SK-N-DZ (cell line): ENCODE results near the gene TMEM109.

ENCODE experiments used
- DNase-seq: peaks from one replicate; pipeline ENCODE4 v3.0.0-alpha.2; 2015; ENCODE audit warnings: low spot score

TMEM109 gene

GRCh38 chr11:60924906-60925853, 11.2 kb downstream of the TMEM109 start:
- DNase-seq: no peak

- no peak for DNase-seq
Measured at GRCh38 chr11:60925868-60926267, 11.9 kb downstream of the TMEM109 start.

- no peak for DNase-seq
Measured at GRCh38 chr11:60926500-60926899, 12.5 kb downstream of the TMEM109 start.

- DNase-seq: no peak
Measured at GRCh38 chr11:60927061-60927592, 13.2 kb downstream of the TMEM109 start.

GRCh38 chr11:60927600-60927999, 13.6 kb downstream of the TMEM109 start:
- no peak for DNase-seq

GRCh38 chr11:60928563-60929001, 14.6 kb downstream of the TMEM109 start:
- DNase-seq: no peak

GRCh38 chr11:60929764-60930163, 15.8 kb downstream of the TMEM109 start:
- DNase-seq: no peak

- DNase-seq: no peak
Measured at GRCh38 chr11:60930394-60930793, 16.4 kb downstream of the TMEM109 start.

- no peak for DNase-seq
Measured at GRCh38 chr11:60931917-60932316, 18.0 kb downstream of the TMEM109 start.

- no peak for DNase-seq
Measured at GRCh38 chr11:60932605-60933356, 18.8 kb downstream of the TMEM109 start.

- no peak for DNase-seq
Measured at GRCh38 chr11:60933416-60934123, 19.6 kb downstream of the TMEM109 start.

GRCh38 chr11:60934124-60934789, 20.3 kb downstream of the TMEM109 start:
- DNase-seq: no peak

- no peak for DNase-seq
Measured at GRCh38 chr11:60934790-60935605, 21.0 kb downstream of the TMEM109 start.

GRCh38 chr11:60935676-60936442, 21.9 kb downstream of the TMEM109 start:
- DNase-seq: no peak

- no peak for DNase-seq
Measured at GRCh38 chr11:60936467-60937143, 22.6 kb downstream of the TMEM109 start.

- no peak for DNase-seq
Measured at GRCh38 chr11:60937144-60937527, 23.2 kb downstream of the TMEM109 start.

- DNase-seq: no peak
Measured at GRCh38 chr11:60937811-60938210, 23.9 kb downstream of the TMEM109 start.

GRCh38 chr11:60938500-60938899, 24.5 kb downstream of the TMEM109 start:
- DNase-seq: no peak

- DNase-seq: no peak
Measured at GRCh38 chr11:60939301-60939700, 25.3 kb downstream of the TMEM109 start.
